NCI-H1092 treated with DMSO at 0.1 percent for 48 hours (cell line): ENCODE results near the gene SMIM13.

ENCODE experiments used
- DNase-seq: peaks from one replicate; lab custom pipeline; 2025; lab: John Stamatoyannopoulos, UW

SMIM13 gene

GRCh38 chr6:11093626-11094410, at the start of gene SMIM13:
TSS of gene SMIM13 (plus strand) at chr6:11093834. CDS start at chr6:11094314, 480 bp downstream.
- DNase-seq, result peak; percentile 85

GRCh38 chr6:11043961-11044711, 49.5 kb upstream of the SMIM13 start, which contains the start of gene ELOVL2:
TSS of gene ELOVL2 (minus strand) at chr6:11044305. CDS start at chr6:11044230, 75 bp downstream.
- DNase-seq, result no peak

- DNase-seq, result no peak
Measured at GRCh38 chr6:11044712-11045167, 48.9 kb upstream of the SMIM13 start.

- DNase-seq, result no peak
Measured at GRCh38 chr6:11050731-11051130, 42.9 kb upstream of the SMIM13 start.

GRCh38 chr6:11053307-11053706, 40.3 kb upstream of the SMIM13 start:
- DNase-seq, result no peak

GRCh38 chr6:11054722-11055121, 38.9 kb upstream of the SMIM13 start:
- no peak for DNase-seq

DNA sequence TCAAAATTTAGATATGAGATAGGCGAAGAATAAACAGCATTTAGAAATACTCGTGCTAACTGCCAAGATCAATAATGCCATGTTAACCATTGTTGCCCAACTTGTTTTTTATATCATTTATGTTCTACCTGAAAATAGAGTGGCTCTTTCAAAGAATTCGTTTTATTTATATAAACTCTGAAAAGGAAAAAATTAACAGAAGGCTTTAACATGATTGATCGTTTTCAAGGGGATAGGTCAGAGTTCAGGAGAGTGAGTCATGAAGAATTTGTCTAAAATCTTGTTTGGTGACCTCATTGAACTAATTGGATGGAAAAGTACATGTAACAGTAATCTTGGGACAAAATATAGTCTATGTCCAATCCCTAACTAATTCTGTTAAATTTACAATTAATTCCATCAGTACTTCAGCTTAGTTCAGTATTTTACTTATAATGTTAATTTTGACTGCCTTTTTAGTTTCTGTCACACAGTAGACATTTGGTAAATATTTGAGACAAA, 38.5 kb upstream of the SMIM13 start:
- no peak for DNase-seq

GRCh38 chr6:11056871-11057270, 36.8 kb upstream of the SMIM13 start:
- DNase-seq, result no peak

DNA sequence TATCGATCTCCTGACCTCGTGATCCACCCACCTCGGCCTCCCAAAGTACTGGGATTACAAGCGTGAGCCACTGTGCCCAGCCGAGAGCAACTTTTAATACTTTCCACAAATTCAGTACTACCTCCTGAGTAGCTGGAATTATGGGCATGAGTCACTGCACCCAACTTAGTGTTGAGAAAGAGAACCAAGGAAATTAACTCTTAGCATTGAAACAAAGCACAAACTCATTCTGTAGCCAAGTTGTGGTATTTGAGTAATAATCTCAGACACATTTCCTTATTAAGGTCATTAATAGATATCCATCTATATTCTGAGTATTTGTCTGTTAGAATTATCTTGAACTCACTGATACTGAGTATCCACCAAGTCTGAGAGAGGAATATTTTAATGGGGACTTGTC, 35.2 kb upstream of the SMIM13 start:
- DNase-seq, result no peak

- DNase-seq, result no peak
Measured at GRCh38 chr6:11062083-11062482, 31.6 kb upstream of the SMIM13 start.

DNA sequence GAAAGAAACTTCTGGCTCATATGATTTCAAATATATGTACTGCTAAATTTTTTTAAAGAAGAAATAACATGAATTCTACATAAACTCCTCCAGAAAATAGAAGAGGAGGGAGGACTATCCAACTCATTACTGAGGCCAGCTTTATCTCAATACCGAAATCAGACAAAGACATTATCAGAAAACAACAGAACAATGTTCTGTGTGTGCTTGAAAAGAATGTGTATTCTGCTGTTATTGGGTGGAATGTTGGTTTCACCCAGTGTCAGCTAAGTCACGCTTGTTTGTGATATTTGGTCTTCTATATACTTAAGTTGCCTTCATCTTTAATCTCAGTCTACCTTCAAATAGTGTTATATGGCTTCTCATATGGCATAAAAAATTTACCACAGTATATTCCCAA, 30.9 kb upstream of the SMIM13 start:
- no peak for DNase-seq

GRCh38 chr6:11064836-11065235, 28.8 kb upstream of the SMIM13 start:
- DNase-seq, result no peak

- DNase-seq, result no peak
Measured at GRCh38 chr6:11065436-11066202, 28.0 kb upstream of the SMIM13 start.

GRCh38 chr6:11066505-11067347, 26.9 kb upstream of the SMIM13 start:
- no peak for DNase-seq

- peak; percentile 1 for DNase-seq
Measured at GRCh38 chr6:11067348-11067747, 26.3 kb upstream of the SMIM13 start.

- DNase-seq, result no peak
Measured at GRCh38 chr6:11069760-11070159, 23.9 kb upstream of the SMIM13 start.

DNA sequence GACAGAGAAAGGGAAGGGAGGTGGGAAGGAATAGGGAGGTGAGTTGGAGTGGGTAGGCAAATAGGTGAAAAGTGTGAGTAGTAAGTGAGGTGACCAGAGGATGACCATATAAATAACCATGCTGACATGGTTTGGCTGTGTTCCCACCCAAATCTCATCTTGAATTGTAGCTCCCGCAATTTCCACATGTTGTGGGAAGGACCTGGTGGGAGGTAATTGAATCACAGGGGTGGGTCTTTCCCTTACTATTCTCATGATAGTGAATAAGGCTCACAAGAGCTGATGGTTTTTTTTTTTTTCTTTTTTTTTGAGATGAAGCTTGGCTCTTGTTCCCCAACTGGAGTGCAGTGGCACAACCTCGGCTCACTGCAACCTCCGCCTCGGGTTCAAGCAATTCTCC, 21.5 kb upstream of the SMIM13 start:
- no peak for DNase-seq

GRCh38 chr6:11076540-11076939, 17.1 kb upstream of the SMIM13 start:
- DNase-seq, result no peak

DNA sequence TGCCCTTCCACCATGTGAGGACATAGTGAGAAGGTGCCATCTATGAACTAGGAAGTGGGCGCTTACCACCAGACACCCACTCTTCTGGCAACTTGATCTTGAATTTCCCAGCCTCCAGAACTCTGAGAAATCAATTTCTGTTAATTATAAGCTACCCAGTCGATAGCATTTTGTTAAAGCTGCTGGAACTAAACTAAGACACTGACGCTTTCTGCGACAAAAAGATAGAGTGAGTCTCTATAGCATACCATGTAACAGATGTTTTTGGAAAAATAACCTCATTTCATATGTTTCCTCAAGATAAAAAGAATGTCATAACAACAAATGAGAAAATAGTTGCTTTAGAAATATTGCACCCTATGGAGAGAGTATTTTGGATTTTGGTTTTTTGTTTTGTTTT, 15.4 kb upstream of the SMIM13 start:
- no peak for DNase-seq

DNA sequence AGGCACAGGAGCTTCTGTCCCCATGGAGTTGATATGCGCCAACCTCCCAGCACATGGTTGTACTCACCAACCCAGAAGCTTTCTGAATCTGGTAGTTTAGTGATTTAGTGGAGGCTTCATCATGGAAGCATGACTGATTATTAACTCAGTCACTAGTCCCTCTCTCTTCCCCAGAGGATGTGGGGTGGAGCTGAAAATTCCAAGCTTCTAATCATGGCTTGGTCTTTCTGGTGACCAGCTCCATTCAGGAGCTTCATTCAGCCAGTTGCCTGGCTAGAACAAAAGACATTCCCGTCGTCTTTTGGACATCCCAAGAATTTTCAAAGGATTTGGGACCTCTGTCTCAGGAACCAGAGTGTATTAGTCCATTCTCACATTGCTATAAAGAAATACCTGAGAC, 13.3 kb upstream of the SMIM13 start:
- DNase-seq, result no peak

GRCh38 chr6:11083491-11083890, 10.1 kb upstream of the SMIM13 start:
- DNase-seq, result no peak
